ENCODE data around the gene CYB561D1. TPM values are rescaled to one million over a fixed set of nuclear protein-coding genes. Genes with fewer than 3 reads are reported as not detected.
A peak's percentile ranks its signal among the peaks of the same experiment; 100 is the strongest.

CYB561D1 gene
- total RNA-seq, 1 experiment from 2014 or later = 11.7 TPM

GRCh38 chr1:109490934-109491302 lies 3.0 kb upstream of the CYB561D1 start:
- Histone ChIP-seq H3K27ac (no peak overlapping the region), H2AFZ (no peak overlapping the region), H3K4me2 (no peak overlapping the region), H3K79me2 (ENCODE audit: low read depth) (peaks cover 16% of the 10 kb centered on the region), H3K4me3 (no peak overlapping the region), H3K9me2 (ENCODE audit: insufficient read depth) (no peaks in the 10 kb centered on the region), H3K4me1 (replicated peaks; ENCODE audit: insufficient read depth) (peaks cover 11% of the 10 kb centered on the region), H3K27me3 (ENCODE audit: insufficient read depth, low read depth) (no peaks in the 10 kb centered on the region), H3K36me3 (ENCODE audit: low read depth) (0 out of 2 replicates have a peak, but pooled peaks cover 5% of the 10 kb centered on the region), H4K20me1 (ENCODE audit: insufficient read depth) (no peaks in the 10 kb centered on the region; the same call in 1 of the 2 replicates), H3K9me3 (ENCODE audit: insufficient read depth, low read depth) (no peaks in the 10 kb centered on the region), H3F3A (ENCODE audit: insufficient read depth, low read depth) (peaks cover 14% of the 10 kb centered on the region; the same call in 1 of the 2 replicates)
- ChIA-PET POLR2A (ENCODE audit: unreplicated experiment) (no interaction called here), CTCF (interaction anchor here (0.6 to 3.5 kb wide), 6 partner anchors 38 to 1823 kb away, joined by 3 to 25 read pairs (median 4); no protein-coding TSS in a partner anchor)
- DNase-seq = no peak
- BruUV-seq (replicated peaks) = no TSS peak
- TF ChIP-seq EZH2 (IDR thresholded peaks at IDR 0.05; ENCODE audit: low read depth) = no peak
- TF ChIP-seq, protein P1, sequence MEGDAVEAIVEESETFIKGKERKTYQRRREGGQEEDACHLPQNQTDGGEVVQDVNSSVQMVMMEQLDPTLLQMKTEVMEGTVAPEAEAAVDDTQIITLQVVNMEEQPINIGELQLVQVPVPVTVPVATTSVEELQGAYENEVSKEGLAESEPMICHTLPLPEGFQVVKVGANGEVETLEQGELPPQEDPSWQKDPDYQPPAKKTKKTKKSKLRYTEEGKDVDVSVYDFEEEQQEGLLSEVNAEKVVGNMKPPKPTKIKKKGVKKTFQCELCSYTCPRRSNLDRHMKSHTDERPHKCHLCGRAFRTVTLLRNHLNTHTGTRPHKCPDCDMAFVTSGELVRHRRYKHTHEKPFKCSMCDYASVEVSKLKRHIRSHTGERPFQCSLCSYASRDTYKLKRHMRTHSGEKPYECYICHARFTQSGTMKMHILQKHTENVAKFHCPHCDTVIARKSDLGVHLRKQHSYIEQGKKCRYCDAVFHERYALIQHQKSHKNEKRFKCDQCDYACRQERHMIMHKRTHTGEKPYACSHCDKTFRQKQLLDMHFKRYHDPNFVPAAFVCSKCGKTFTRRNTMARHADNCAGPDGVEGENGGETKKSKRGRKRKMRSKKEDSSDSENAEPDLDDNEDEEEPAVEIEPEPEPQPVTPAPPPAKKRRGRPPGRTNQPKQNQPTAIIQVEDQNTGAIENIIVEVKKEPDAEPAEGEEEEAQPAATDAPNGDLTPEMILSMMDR (conservative IDR thresholded peaks at IDR 0.05) = peak; percentile 45; the same call in 1 of the 2 replicates
- intact Hi-C loops (cut with micrococcal nuclease; ENCODE audit: unreplicated experiment) = no loop called here

DNA sequence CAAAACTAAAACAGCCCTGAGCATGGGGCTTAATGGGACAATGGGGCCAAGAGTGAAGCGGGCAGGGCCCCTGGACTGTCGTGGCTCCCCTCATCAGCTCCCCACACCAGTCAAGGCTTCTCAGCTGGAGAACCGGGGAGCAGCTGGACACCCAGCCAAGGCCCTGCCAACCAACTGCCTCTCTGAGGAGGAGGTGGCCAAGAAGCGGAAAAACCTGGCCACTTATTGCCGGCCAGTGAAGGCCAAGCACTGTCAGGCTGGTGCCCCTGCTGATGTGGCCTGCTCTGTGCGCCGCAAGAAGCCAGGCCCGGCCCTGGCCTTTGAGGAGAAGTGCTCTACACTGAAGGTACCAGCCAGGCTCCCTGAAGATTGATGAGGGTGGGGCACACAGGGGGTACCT lies 2.5 kb upstream of the CYB561D1 start:
- peaks cover 14% of the 10 kb centered on the region; the same call in 1 of the 2 replicates for H3F3A ChIP-seq (ENCODE audit: insufficient read depth, low read depth)
- H3K36me3 ChIP-seq (ENCODE audit: low read depth) = 0 out of 2 replicates have a peak, but pooled peaks cover 9% of the 10 kb centered on the region
- no peaks in the 10 kb centered on the region for H3K9me3 ChIP-seq (ENCODE audit: insufficient read depth, low read depth)
- ChIA-PET POLR2A (ENCODE audit: unreplicated experiment) (no interaction called here), CTCF (interaction anchor here (1.1 to 3.5 kb wide), 2 partner anchors 41 to 43 kb away, joined by 5 to 25 read pairs; no protein-coding TSS in a partner anchor)
- no peak overlapping the region for H2AFZ ChIP-seq
- TF ChIP-seq EZH2 (IDR thresholded peaks at IDR 0.05; ENCODE audit: low read depth) = no peak
- TF ChIP-seq, protein P1 (conservative IDR thresholded peaks at IDR 0.05) = no peak
- no peaks in the 10 kb centered on the region; the same call in 1 of the 2 replicates for H4K20me1 ChIP-seq (ENCODE audit: insufficient read depth)
- no peak overlapping the region for H3K27ac ChIP-seq
- H3K4me1 ChIP-seq (replicated peaks; ENCODE audit: insufficient read depth) = peaks cover 11% of the 10 kb centered on the region
- no peak overlapping the region for H3K4me2 ChIP-seq
- H3K9me2 ChIP-seq (ENCODE audit: insufficient read depth) = no peaks in the 10 kb centered on the region
- BruUV-seq (replicated peaks) = no TSS peak
- no peak for DNase-seq
- H3K79me2 ChIP-seq (ENCODE audit: low read depth) = peaks cover 19% of the 10 kb centered on the region
- intact Hi-C loops (cut with micrococcal nuclease; ENCODE audit: unreplicated experiment) = no loop called here
- no peaks in the 10 kb centered on the region for H3K27me3 ChIP-seq (ENCODE audit: insufficient read depth, low read depth)
- H3K4me3 ChIP-seq = no peak overlapping the region

GRCh38 chr1:109492779-109493178 lies 1.1 kb upstream of the CYB561D1 start:
- BruUV-seq (replicated peaks) = no TSS peak
- peaks cover 9% of the 10 kb centered on the region for H3K36me3 ChIP-seq (ENCODE audit: low read depth)
- peaks cover 14% of the 10 kb centered on the region; the same call in 1 of the 2 replicates for H3F3A ChIP-seq (ENCODE audit: insufficient read depth, low read depth)
- H3K4me2 ChIP-seq = no peak overlapping the region
- H3K79me2 ChIP-seq (ENCODE audit: low read depth) = peaks cover 22% of the 10 kb centered on the region
- H3K4me3 ChIP-seq = no peak overlapping the region
- CTCF ChIA-PET = interaction anchor here (0.6 to 3.5 kb wide), 5 partner anchors 40 to 214 kb away, joined by 3 to 25 read pairs (median 3); partner anchors contain the start of gene GNAI3
- no peak overlapping the region for H3K27ac ChIP-seq
- no peak overlapping the region for H2AFZ ChIP-seq
- H3K9me3 ChIP-seq (ENCODE audit: insufficient read depth, low read depth) = no peaks in the 10 kb centered on the region
- no peak for TF ChIP-seq EZH2 (IDR thresholded peaks at IDR 0.05; ENCODE audit: low read depth)
- TF ChIP-seq, protein P1 (conservative IDR thresholded peaks at IDR 0.05) = no peak
- intact Hi-C loops (cut with micrococcal nuclease; ENCODE audit: unreplicated experiment) = loop anchor here (2.0 kb wide), 1 partner anchor 230 kb away; no protein-coding TSS in a partner anchor
- no peaks in the 10 kb centered on the region; the same call in 1 of the 2 replicates for H4K20me1 ChIP-seq (ENCODE audit: insufficient read depth)
- DNase-seq = no peak
- H3K9me2 ChIP-seq (ENCODE audit: insufficient read depth) = no peaks in the 10 kb centered on the region
- H3K27me3 ChIP-seq (ENCODE audit: insufficient read depth, low read depth) = no peaks in the 10 kb centered on the region
- peaks cover 11% of the 10 kb centered on the region for H3K4me1 ChIP-seq (replicated peaks; ENCODE audit: insufficient read depth)
- POLR2A ChIA-PET (ENCODE audit: unreplicated experiment) = no interaction called here
